Measurements from ENCODE around the gene SGK1.

The SGK1 gene

DNA sequence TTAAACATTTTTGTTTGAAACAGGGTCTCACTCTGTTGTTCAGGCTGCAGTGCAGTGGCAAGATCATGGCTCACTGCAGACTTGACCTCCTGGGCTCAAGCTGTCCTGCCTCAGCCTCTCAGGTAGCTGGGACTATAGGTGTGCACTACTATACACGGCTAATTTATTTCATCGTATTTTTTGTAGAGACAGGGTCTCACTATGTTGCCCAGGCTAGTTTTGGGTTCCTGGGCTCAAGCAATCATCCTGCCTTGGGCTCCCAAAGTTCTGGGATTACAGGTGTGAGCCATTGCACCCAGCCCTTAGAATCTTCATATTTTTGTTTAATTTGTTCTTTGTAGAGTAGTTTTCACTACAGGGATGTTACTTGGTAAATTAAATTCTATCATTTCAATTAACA lies 67.1 kb downstream of the SGK1 start:
- Histone ChIP-seq H3K9ac (ENCODE audit: low read length) (no peak overlapping the region), H3K4me1 (ENCODE audit: insufficient read depth, low read length, severe bottlenecking) (peaks cover 9% of the 10 kb centered on the region), H3K4me3 (ENCODE audit: low read depth, low read length, poor library complexity, severe bottlenecking) (no peak overlapping the region), H3K79me2 (ENCODE audit: insufficient read depth, low read length) (no peaks in the 10 kb centered on the region), H3F3A (ENCODE audit: insufficient read depth, low read length) (no peaks in the 10 kb centered on the region), H3K9me3 (ENCODE audit: low read length) (no peaks in the 10 kb centered on the region), H4K20me1 (ENCODE audit: insufficient read depth, low read length) (no peaks in the 10 kb centered on the region), H3K4me2 (ENCODE audit: low read length) (no peak overlapping the region), H3K9me2 (ENCODE audit: low read depth, low read length) (no peaks in the 10 kb centered on the region), H3K27me3 (ENCODE audit: insufficient read depth, low read length) (no peaks in the 10 kb centered on the region), H2AFZ (ENCODE audit: low read length) (no peak overlapping the region), H3K27ac (ENCODE audit: low read depth, low read length, poor library complexity, severe bottlenecking) (no peak overlapping the region), H3K36me3 (ENCODE audit: insufficient read depth, low read length) (no peaks in the 10 kb centered on the region)
- no peak for TF ChIP-seq EZH2 (IDR thresholded peaks at IDR 0.05; ENCODE audit: borderline replicate concordance, low read length)
- TF ChIP-seq, protein P1, sequence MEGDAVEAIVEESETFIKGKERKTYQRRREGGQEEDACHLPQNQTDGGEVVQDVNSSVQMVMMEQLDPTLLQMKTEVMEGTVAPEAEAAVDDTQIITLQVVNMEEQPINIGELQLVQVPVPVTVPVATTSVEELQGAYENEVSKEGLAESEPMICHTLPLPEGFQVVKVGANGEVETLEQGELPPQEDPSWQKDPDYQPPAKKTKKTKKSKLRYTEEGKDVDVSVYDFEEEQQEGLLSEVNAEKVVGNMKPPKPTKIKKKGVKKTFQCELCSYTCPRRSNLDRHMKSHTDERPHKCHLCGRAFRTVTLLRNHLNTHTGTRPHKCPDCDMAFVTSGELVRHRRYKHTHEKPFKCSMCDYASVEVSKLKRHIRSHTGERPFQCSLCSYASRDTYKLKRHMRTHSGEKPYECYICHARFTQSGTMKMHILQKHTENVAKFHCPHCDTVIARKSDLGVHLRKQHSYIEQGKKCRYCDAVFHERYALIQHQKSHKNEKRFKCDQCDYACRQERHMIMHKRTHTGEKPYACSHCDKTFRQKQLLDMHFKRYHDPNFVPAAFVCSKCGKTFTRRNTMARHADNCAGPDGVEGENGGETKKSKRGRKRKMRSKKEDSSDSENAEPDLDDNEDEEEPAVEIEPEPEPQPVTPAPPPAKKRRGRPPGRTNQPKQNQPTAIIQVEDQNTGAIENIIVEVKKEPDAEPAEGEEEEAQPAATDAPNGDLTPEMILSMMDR (IDR thresholded peaks at IDR 0.05; ENCODE audit: low read length): no peak

DNA sequence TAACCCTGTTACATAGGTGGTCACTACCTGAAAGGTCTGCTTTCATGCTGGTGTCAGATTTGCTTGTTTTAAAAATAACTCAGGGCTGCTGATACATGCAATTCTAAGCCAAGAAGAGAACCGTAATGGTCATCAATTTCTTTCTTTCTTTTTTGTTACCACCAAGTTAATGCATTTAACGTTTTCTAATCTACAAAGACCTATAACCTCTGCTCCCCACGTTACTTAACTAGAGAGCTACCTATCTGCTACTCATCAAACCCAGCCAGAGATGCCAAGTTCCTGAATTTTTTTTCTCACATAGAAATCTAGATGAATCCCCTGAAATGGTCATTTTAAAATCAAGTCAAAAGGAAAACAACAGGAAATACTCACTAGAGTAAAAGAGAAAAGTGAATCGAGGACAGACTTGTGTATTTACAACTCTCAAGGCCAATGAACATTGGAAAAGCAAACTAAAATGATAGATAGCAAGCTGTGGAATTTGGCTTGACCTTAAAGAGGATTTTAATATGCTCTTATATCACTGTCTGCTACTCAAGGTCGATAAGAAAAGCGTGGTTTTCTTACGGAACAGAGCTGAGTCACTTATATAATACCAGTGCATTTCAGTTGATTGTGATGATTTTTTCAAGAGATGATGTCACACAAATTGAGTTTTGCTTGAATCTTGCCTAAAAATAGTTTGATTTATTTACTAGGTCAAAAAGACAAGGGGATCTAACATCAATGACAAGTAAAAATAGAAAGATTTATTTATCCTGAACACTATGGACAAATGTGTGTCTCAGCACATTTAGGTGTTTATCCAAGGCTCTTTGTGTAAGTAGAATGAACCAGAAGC lies 67.9 kb downstream of the SGK1 start:
- Histone ChIP-seq H3K27ac (ENCODE audit: low read depth, low read length, poor library complexity, severe bottlenecking) (no peak overlapping the region), H2AFZ (ENCODE audit: low read length) (no peak overlapping the region), H3K9ac (ENCODE audit: low read length) (no peak overlapping the region), H3K79me2 (ENCODE audit: insufficient read depth, low read length) (no peaks in the 10 kb centered on the region), H3K4me1 (ENCODE audit: insufficient read depth, low read length, severe bottlenecking) (peaks cover 9% of the 10 kb centered on the region), H3K4me3 (ENCODE audit: low read depth, low read length, poor library complexity, severe bottlenecking) (no peak overlapping the region), H3F3A (ENCODE audit: insufficient read depth, low read length) (no peaks in the 10 kb centered on the region), H3K9me2 (ENCODE audit: low read depth, low read length) (no peaks in the 10 kb centered on the region), H3K9me3 (ENCODE audit: low read length) (no peaks in the 10 kb centered on the region), H4K20me1 (ENCODE audit: insufficient read depth, low read length) (no peaks in the 10 kb centered on the region), H3K4me2 (ENCODE audit: low read length) (no peak overlapping the region), H3K36me3 (ENCODE audit: insufficient read depth, low read length) (no peaks in the 10 kb centered on the region), H3K27me3 (ENCODE audit: insufficient read depth, low read length) (no peaks in the 10 kb centered on the region)
- TF ChIP-seq EZH2 (IDR thresholded peaks at IDR 0.05; ENCODE audit: borderline replicate concordance, low read length): no peak
- TF ChIP-seq, protein P1 (IDR thresholded peaks at IDR 0.05; ENCODE audit: low read length): no peak

DNA sequence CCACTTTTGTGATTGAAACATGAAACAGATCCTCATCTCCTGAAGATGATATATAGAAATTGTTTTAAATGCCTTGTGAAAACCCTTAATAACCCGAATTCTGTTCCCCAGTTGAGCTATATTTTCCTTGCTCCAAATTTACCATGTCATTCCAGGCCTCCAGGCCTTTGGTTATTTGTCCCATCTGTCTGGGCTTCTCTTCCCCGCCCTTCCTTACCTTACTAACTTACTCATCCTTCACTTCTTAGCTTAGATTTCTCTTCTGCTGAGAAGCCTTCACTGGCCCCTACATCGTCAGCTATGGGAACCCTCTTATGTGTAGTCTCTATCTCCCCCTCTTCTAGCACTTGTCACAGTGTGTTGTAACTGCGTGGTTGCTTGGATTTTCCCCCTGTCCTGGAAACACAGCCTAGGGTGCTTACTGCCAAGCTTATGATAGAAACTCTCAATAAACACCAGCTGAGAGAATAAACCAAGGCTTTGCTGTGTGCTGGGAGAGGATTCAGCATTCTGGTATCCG lies 68.6 kb downstream of the SGK1 start:
- TF ChIP-seq, protein P1 (IDR thresholded peaks at IDR 0.05; ENCODE audit: low read length): no peak
- TF ChIP-seq EZH2 (IDR thresholded peaks at IDR 0.05; ENCODE audit: borderline replicate concordance, low read length): no peak
- Histone ChIP-seq H3K27me3 (ENCODE audit: insufficient read depth, low read length) (no peaks in the 10 kb centered on the region), H3K9me2 (ENCODE audit: low read depth, low read length) (no peaks in the 10 kb centered on the region), H3K9ac (ENCODE audit: low read length) (no peak overlapping the region), H3F3A (ENCODE audit: insufficient read depth, low read length) (no peaks in the 10 kb centered on the region), H3K79me2 (ENCODE audit: insufficient read depth, low read length) (no peaks in the 10 kb centered on the region), H3K27ac (ENCODE audit: low read depth, low read length, poor library complexity, severe bottlenecking) (no peak overlapping the region), H3K4me1 (ENCODE audit: insufficient read depth, low read length, severe bottlenecking) (peaks cover 9% of the 10 kb centered on the region), H3K4me3 (ENCODE audit: low read depth, low read length, poor library complexity, severe bottlenecking) (no peak overlapping the region), H4K20me1 (ENCODE audit: insufficient read depth, low read length) (no peaks in the 10 kb centered on the region), H2AFZ (ENCODE audit: low read length) (no peak overlapping the region), H3K36me3 (ENCODE audit: insufficient read depth, low read length) (no peaks in the 10 kb centered on the region), H3K9me3 (ENCODE audit: low read length) (no peaks in the 10 kb centered on the region), H3K4me2 (ENCODE audit: low read length) (no peak overlapping the region)
